ENCODE results near the gene LRRC32.

LRRC32 gene, protein sequence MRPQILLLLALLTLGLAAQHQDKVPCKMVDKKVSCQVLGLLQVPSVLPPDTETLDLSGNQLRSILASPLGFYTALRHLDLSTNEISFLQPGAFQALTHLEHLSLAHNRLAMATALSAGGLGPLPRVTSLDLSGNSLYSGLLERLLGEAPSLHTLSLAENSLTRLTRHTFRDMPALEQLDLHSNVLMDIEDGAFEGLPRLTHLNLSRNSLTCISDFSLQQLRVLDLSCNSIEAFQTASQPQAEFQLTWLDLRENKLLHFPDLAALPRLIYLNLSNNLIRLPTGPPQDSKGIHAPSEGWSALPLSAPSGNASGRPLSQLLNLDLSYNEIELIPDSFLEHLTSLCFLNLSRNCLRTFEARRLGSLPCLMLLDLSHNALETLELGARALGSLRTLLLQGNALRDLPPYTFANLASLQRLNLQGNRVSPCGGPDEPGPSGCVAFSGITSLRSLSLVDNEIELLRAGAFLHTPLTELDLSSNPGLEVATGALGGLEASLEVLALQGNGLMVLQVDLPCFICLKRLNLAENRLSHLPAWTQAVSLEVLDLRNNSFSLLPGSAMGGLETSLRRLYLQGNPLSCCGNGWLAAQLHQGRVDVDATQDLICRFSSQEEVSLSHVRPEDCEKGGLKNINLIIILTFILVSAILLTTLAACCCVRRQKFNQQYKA

DNA sequence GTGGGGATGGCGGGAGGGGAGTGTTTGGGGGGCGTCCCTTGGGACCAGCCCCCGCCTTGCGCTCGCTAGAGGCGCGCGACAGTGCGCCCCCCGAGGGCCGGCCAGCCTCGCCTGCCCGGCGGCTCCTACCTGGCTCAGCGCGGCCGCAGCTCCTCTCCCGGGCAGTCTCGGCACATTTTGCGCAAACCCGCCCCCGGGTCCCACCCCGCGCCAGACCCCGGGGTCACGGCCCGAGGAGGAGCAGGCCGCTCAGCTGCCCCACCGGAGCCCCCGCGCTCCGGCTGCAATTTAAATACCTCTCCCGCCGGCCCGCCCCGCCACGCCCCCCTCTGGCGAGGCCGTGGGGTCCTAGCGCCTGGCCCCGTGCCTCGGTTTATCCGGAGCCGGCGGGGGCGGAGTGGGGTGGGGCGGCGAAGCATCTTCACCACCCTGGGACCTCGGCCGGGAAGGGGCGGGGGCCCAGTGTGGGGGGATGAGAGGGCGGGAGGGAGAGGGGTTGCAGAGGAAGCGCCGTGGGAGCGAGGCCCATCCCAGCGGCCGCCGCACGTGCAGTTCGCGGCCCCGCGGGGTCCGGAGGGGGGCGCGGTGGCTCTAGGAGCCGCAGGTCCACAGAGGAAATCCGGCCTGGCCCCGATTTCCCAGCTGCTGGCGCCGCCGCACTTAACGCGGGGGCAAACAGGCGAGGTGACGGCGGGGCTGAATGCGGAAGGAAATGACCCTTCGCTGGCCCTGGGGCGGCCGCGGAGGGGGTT lies at the start of gene LRRC32:
Gene LRRC32, minus strand, starts transcription at position 263 of the 752 bp plus-strand sequence. CDS start 4,793 bp downstream, outside the sequence.
- peak; percentile 40 for DNase-seq

DNA sequence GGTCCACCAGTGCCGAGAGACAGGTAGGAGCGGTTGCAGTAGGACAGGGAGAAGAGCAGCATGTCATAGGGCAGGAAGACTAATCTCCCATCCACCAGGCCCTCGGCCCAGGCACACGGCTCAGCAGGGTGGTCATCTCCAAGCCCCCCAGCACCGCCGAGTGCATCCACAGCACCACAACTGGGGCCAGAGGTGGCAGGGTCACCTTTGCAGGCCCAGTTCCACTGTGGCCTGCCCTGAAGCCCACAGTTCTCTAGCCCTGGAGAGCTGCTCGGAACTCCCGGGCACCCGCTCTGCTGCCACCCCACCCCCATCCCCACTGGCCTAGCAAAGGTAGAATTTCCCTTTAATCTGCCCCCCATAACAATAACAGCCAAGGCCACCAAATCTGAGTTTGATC lies 49.1 kb upstream of the LRRC32 start:
- no peak for DNase-seq

DNA sequence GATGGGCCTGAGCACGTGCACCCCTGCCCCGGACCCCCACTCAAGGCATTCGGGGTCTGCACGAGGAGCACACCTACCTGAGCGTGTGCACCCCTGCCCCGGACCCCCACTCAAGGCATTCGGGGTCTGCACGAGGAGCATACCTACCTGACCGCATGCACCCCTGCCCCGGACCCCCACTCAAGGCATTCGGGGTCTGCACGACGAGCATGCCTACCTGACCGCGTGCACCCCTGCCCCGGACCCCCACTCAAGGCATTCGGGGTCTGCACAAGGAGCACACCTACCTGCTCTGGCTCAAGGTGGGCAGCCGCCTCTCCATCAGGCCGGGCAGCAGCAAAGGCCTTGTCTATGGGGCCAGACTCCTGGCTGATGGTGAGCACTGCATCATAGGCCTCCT lies 48.7 kb upstream of the LRRC32 start:
- no peak for DNase-seq

- no peak for DNase-seq
Observed at GRCh38 chr11:76717816-76718215, 47.3 kb upstream of the LRRC32 start.

- no peak for DNase-seq
Observed at GRCh38 chr11:76717369-76717768, 46.8 kb upstream of the LRRC32 start.

DNA sequence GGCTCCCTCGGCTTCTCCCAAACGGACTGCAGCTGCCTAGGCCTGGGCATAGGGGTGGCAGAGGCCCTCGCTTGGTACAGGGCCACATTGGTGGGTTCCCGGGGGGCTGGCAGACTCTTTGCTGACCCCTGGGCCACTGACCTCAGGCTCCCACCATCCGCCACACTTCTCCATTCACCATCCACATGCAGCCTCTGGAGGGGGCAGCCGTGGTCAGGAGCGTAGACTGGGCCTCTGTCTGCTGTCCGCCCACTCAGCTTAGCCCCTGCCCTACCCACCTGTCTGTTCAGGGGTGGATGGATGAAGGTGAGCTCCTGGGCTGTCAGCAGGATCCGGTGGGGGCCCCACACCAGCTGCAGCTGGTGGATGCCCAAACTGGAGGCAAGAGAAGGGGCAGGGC lies 45.7 kb upstream of the LRRC32 start:
- no peak for DNase-seq

- no peak for DNase-seq
Observed at GRCh38 chr11:76714493-76714892, 43.9 kb upstream of the LRRC32 start.

DNA sequence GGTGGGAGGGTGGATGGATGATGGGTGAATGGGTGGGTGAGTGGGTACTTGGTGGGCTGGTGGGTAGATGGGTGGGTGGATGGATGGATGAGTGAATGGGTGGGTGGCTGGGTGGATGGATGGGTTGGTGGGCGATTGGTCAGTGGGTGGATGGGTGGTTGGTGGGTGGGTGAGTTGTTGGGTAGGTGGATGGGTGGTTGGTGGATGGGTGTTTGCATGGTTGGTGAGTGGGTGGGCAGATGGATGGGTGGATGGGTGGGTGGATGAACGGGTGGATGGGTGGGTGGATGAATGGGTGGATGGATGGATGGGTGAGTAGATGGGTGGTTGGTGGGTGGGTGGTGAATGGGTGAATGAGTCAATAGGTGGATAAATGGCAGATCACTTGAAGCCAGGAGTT lies 43.0 kb upstream of the LRRC32 start:
- DNase-seq, result no peak

GRCh38 chr11:76712125-76712524 lies 41.6 kb upstream of the LRRC32 start:
- DNase-seq, result no peak

GRCh38 chr11:76709756-76710155 lies 39.2 kb upstream of the LRRC32 start:
- no peak for DNase-seq

DNA sequence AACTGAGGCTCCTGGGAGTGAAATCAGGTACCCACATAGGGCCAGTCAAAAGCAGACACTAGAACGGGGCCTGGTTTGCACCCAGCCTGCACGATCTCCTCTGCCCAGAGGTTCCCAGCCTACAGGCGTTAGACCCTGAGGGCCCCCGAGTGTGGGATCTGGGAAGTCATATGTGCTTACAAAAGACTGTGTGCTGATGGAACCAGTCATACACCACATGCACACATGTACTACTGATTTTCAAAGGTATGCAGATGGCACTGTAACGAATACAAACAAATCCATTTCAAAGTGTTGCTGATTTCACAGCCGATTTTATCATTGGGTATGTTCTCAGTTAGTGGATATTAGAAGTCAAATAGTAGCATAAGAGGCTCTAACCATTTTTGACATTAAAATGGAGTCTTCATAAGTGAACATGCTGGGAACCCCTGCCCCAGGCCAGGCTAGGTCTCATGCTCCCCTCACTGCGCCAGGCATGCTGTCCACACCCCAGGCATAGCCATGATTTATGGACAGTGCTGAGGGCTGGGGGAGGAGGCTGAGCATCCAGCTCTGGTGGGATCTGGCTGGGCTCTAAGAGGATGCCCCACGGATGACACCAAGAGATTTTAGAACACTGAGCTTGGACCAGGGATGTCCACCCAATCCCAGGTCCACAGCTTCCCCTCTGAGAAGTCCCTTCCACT lies 38.6 kb upstream of the LRRC32 start:
- no peak for DNase-seq

DNA sequence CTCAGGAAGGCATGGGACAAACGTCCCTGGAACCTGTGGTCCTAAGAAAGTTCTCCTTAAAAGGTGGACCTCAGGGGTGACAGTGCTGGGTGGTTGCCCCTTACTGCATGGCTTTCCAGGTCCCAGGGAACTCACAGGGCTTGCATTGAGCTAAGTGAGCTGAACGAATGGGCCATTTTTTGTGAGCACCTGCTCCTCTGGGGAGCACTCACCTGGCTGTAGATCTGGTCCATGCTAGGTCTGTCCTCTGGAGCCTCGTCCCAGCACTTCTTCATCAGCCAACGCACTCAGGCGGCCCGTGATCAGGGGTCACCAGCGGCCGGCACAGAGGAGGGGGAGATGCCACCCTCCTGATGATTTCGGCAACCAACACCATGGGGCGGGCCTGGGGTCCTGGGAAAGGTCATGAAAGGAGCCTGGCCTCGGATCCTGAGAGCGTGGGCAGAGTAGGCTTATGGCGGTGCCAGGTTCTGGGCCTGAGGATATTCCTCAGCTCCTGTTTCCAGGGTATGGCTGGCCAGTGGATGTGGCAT lies 36.8 kb upstream of the LRRC32 start:
- no peak for DNase-seq

DNA sequence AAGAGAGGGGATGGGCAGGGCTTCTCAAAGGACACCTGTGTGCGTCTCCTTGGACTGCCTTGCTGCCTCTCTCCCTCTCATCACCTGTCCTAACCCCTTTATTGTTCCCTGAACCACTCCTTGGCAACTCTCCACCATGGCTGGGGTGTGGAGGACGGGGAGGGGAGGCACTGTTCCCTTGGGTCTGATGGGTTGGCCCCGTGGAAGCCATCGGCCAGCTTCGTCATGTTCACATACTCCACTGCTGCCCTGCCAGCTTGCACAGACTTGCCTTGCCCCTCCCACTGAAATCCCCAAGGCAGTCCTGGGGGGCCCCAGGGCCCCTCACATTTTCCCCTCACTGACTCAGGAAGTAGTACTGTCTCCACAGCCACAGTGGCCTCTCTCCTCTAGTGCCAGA lies 36.1 kb upstream of the LRRC32 start:
- DNase-seq, result no peak

- no peak for DNase-seq
Observed at GRCh38 chr11:76705826-76706225, 35.3 kb upstream of the LRRC32 start.

DNA sequence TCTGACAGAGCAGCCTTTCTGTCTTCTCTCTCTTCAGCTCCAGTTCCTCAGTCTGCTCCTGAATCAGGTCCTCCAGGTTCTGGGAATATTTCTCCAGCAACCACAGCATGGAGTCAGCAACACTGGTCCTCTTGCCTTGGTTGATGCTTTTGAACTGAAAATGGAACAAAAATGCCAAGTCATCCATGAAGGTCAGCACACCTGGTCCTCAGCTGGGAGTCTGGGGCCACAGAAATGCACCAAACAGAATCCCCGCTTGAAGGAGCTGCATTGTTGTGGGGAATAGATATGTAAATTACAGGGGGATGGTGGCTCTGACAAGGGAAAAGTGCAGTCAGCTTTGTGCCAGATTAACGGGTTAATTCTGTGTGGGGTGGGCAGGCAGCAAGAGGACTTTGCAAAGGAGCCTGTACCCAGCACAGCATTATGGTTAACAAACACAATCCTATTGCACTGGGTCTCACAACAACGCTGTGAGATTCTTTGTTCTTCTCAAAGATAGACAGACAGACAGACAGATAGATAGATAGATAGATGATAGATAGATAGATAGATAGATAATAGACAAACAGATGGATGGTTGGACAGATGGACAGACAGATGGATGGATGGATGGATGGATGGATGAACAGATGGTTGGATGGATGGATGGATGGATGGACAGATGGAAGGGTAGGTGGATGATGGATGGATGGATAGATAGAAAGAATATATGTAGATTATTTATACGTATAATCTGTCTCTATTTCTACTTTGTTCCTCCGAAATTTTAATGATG lies 33.8 kb upstream of the LRRC32 start:
- no peak for DNase-seq

DNA sequence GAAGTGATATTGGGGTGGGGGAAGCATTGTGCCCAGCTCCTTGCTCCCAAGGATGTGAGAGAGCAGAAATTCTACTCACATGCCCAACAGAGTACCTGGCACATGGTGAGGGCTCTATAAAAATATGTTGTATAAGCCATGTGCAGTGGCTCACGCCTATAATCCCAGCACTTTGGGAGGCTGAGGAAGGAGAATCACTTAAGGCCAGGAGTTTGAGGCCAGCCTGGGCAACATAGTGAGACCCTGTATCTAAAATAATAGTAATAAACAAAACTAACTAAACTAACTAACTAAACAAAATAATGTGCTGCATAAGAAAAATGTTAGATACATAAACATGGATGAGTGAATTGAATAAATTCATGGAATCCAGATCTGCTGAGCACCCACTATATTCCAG lies 33.2 kb upstream of the LRRC32 start:
- DNase-seq, result no peak

GRCh38 chr11:76702336-76703128 lies 32.0 kb upstream of the LRRC32 start:
- no peak for DNase-seq

- no peak for DNase-seq
Observed at GRCh38 chr11:76701294-76702040, 30.9 kb upstream of the LRRC32 start.

DNA sequence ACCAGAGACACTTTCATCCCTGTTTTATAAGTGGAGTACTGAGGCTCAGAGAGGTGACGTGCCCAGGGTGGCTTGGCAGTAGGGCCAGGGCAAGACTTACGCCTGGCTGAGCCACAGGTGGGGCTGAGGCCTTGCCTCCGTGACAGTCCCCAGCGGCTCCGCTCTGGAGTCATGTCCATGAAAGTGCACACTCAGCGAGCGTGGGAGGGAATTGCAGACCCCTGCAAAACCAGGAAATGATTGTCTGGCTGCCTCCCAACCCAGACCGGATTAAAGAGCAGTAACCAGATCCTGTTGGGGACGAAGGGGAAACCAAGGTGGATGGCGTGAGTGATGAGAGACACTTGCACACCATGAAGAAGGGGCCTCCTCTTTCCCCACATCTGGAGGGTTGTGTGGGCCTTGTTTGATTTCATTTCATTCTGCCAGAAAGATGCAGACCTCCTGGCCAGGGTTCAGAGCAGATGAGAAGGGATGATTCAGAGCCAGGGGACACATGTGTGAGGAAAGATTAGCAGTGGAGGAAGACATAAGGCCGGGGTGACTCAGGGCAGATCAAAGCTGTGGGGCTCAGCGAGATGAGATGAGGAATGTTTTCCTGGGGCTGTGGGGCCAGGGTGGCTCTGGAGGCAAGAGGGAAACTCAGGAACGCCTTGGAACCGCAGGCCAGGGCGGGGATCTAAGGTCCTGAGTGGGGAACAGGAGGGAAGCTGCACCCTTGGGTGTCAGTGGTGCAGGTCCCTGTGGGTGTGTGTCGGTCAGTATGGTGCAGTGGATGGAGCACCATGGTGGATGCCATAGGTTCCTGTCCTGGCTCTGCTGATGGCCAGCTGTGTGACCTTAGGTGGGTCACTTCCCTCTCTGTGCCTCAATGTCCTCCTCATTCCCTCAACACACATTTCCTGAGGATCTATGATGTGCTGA lies 29.9 kb upstream of the LRRC32 start:
- DNase-seq, result peak; percentile 26
